Muscle layer of duodenum (tissue), 2 donors: Measurements from ENCODE around the gene ZSWIM3.
"Not testable (repeated sequence)": the region's sequence is repeated elsewhere in the genome, so short reads cannot be mapped to it uniquely, and the experiment has no call there.

ENCODE experiments used
- H3K27ac ChIP-seq: one replicate; pipeline ENCODE4 v1.7.0; 2013; ENCODE audit warnings: mild to moderate bottlenecking, low read length
- H3K27me3 ChIP-seq: one replicate; pipeline ENCODE4 v1.7.0; 2013; ENCODE audit warnings: low read depth, mild to moderate bottlenecking, control low read depth, low read length
- H3K36me3 ChIP-seq, 2 donors: one replicate each; pipeline ENCODE4 v1.7.0; 2013; ENCODE audit warnings: low read length in 2 of 2, control low read depth in 1 of 2, mild to moderate bottlenecking in 1 of 2; ENCODE audit not compliant: insufficient read depth in 2 of 2, control insufficient read depth in 1 of 2
- H3K4me1 ChIP-seq, 2 donors: one replicate each; pipeline ENCODE4 v1.7.0; 2013; ENCODE audit warnings: low read length in 2 of 2, mild to moderate bottlenecking in 2 of 2, control low read depth in 1 of 2, moderate library complexity in 1 of 2; ENCODE audit not compliant: insufficient read depth in 2 of 2, control insufficient read depth in 1 of 2
- H3K4me3 ChIP-seq, 2 donors: one replicate each; pipeline ENCODE4 v1.7.0; 2013; ENCODE audit warnings: low read length in 2 of 2, low read depth in 1 of 2, mild to moderate bottlenecking in 1 of 2
- H3K9me3 ChIP-seq, 2 donors: one replicate each; pipeline ENCODE4 v1.7.0; 2013; ENCODE audit warnings: low read length in 2 of 2, control low read depth in 1 of 2, mild to moderate bottlenecking in 1 of 2; ENCODE audit not compliant: control insufficient read depth in 1 of 2
- donor health status: healthy.

Gene ZSWIM3

DNA sequence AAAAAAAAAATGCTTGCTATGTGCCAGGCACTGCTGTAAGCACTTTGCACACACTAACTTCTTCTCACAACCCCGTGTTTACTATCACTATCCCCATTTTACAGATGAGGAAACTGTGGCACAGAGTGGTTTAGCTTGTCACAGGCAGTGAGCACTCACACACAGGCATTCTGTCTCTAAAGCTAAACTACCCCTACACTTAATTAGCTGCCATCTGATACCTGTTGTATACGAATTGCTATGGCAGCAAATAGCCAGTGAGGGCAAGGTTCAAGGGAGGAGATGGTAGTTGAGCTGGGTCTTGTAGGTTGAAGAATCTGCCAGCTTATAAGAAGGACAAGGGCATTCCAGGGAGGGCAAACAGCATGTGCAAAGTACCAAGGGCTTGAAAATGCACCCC, 35.5 kb upstream of the ZSWIM3 start:
- Histone ChIP-seq H3K9me3 (no peaks in the 10 kb centered on the region), H3K36me3 (no peaks in the 10 kb centered on the region), H3K27ac (no peak overlapping the region), H3K27me3 (no peaks in the 10 kb centered on the region), H3K4me1 (peaks cover 0 to 32% of the 10 kb centered on the region in 2 donors), H3K4me3 (no peak overlapping the region)

DNA sequence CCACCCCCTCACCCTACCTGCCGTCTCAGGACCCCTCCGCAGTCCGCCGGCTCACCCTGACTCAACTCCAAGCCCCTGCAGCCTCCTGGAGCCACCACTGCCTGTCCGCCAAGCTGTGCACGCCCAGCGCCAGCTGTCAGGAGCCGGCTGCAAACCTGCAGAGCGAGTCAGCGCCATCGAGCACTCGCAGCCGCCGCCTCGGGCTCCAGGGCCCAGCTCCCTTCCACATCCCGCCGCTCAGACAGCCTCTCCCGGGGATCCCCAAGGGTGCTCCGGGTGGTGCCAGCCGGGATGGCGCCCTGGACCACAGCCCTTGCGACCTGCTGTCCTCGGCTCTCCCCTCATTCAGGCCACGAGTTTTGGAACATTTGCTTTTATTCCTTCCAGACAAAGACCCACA, 34.6 kb upstream of the ZSWIM3 start:
- H3K4me1 ChIP-seq = peaks cover 0 to 34% of the 10 kb centered on the region in 2 donors
- no peak overlapping the region for H3K27ac ChIP-seq
- peak overlapping the region; percentile 21 to 34 for H3K4me3 ChIP-seq
- no peaks in the 10 kb centered on the region for H3K9me3 ChIP-seq
- no peaks in the 10 kb centered on the region for H3K27me3 ChIP-seq
- H3K36me3 ChIP-seq = no peaks in the 10 kb centered on the region

DNA sequence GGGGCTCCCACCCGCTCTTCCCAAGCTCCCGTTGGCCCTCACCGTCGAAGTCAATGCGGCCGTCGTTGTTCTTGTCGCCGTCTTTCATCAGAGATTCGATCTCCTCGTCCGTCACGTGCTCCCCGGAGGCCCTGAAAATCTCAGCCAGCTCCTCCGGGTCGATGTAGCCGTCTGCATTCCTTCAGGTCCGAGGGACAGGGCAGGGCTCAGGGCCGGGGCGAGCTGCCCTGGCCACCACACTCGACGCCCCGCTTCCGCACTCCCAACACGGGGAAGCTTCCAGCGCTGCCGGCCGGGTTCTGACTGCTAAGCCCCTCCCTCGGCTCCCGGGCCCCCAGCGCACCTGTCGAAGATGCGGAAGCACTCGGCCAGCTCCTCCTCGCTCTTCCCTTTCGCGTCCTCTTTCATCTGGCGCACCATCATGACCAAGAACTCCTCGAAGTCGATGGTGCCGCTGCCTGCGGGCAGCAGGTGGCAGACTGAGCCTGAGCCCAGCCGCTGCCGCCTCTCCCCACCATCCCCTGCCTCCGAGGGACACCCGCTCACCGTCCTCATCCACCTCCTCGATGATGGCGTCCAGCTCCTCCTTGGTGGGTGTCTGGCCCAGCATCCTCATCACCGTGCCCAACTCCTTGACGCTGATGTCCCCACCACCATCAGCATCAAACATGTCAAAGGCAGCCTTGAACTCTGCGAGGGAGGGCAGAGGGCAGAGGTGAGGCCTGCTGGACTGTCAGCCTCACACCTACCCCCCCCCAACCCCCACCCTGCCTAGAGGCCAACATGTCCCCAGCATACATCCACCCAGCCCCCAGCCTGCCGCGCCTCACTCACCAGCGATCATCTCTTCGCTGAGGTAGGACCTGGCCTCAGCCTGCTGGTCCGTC, 33.2 kb upstream of the ZSWIM3 start:
- no peaks in the 10 kb centered on the region for H3K27me3 ChIP-seq
- H3K36me3 ChIP-seq = no peaks in the 10 kb centered on the region
- H3K27ac ChIP-seq = no peak overlapping the region
- H3K9me3 ChIP-seq = no peaks in the 10 kb centered on the region
- H3K4me1 ChIP-seq = peaks cover 0 to 34% of the 10 kb centered on the region in 2 donors
- peak overlapping the region in 1 of 2 donors; percentile 51 for H3K4me3 ChIP-seq

DNA sequence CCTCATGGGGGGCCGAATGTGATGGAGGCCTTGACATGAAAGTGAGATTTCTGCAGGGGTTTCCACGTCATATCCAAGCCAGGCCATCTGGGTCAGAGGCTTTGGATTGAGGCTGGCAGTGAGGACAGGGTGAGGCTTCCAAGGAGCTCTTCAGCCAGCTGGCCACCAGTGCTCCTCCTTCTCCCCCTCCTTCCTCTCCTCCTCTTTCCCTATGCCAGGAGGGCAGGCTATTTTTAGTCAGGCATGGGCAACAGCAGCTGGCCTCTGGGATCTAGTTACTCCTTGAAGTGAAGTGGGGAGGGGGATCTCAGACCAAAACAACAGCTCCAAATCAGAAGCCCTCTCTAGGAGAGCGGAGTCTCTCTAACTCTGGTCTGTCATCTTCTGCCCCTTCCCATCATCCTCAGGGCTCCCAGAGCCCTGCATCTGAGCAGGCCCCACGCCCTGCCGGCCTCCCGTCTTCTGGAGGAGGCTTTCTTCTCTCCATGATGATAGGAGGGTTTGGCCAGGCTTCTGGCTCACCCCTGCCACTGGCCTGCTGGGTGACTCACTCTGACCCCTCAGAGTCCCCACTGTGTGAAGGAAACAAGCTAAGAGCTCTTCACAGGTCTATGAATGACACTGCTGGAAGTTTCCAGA, 30.9 kb upstream of the ZSWIM3 start:
- Histone ChIP-seq H3K4me3 (no peak overlapping the region), H3K27ac (no peak overlapping the region), H3K27me3 (no peaks in the 10 kb centered on the region), H3K9me3 (no peaks in the 10 kb centered on the region), H3K4me1 (peaks cover 0 to 34% of the 10 kb centered on the region in 2 donors), H3K36me3 (no peaks in the 10 kb centered on the region)

DNA sequence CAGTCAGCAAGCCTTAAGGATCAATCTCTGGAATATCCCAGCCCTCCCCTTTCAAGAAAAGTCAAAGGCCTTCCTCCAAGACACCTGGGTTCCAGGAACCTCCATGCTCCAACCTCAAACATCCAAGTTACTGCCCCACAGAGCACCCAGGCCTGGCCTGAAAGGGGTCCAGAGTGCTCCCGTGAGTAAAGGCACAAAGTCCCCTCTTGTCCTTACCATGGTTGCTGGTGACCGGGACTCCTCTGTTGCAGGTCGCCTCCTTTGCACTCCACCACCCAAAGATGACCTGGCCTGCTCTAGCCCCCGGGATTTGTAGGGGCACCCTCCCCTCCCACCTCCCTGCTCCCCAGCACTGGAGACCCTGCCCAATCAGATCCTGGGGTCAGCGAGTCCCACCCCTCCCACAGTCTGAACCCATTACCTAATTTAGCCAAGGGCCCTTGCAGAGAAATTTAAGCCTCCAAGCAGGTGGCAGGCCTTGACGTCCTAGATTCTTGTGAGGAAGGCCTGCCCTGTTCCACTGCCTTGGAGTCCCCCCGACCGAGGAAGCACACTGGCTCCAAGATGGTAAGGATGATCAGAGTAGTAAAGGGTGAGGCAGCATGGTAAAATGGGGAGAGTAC, 30.3 kb upstream of the ZSWIM3 start, which contains the start of gene TNNC2:
Gene TNNC2 (minus strand): TSS at position 283 of the 623 bp plus-strand sequence. CDS start 64 bp downstream, at position 219.
- Histone ChIP-seq H3K4me3 (no peak within 1 kb of the TSS), H3K27me3 (no peaks in the 10 kb centered on the region), H3K27ac (no peak within 1 kb of the TSS), H3K36me3 (no peaks in the 10 kb centered on the region), H3K9me3 (no peaks in the 10 kb centered on the region), H3K4me1 (peaks cover 0 to 34% of the 10 kb centered on the region in 2 donors)

DNA sequence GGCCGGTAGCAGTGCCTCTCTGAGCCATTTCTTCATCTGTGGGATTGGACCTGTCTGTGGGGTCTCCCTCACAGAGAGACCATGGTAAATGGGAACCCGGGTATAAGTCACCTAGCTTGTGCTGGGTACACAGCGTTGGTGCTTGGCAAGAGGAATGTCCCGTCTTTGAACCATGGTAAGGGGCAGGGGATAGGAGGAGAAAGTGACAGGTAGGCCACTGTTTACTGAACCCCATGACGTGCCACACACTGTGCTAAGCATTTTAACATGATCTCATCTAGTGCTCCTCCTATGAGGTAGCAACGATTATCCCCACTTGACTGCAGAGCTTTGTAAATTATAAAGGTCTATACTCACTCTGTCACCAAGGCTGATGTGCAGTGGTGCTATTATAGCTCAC, 29.7 kb upstream of the ZSWIM3 start:
- no peaks in the 10 kb centered on the region for H3K9me3 ChIP-seq
- H3K27ac ChIP-seq = no peak overlapping the region
- no peaks in the 10 kb centered on the region for H3K27me3 ChIP-seq
- peaks cover 3 to 34% of the 10 kb centered on the region in 2 donors for H3K4me1 ChIP-seq
- no peaks in the 10 kb centered on the region for H3K36me3 ChIP-seq
- H3K4me3 ChIP-seq = no peak overlapping the region

DNA sequence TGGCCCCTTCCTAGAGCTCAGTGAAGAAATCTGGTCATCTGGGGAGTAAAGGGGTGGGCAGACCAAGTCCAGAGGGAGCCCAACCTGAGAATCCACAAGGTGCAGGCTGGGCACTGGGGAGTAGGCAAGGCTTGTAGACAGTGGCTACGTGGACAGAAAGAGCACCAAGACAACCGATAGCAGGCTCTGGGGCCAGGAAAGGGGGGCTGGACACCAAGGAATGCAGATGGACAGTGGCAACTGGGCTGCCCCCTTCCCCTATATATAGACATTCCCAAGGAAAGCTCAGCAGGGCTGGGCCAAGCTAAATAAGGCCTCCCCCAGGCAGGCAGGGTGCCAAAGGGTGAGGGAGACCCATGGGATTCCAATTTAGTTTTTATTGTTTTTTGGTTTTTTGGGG, 28.8 kb upstream of the ZSWIM3 start:
- no peak overlapping the region for H3K4me3 ChIP-seq
- peaks cover 4 to 29% of the 10 kb centered on the region in 2 donors for H3K4me1 ChIP-seq
- H3K9me3 ChIP-seq = no peaks in the 10 kb centered on the region
- peaks cover 0 to under 1% of the 10 kb centered on the region in 2 donors for H3K36me3 ChIP-seq
- H3K27ac ChIP-seq = no peak overlapping the region
- H3K27me3 ChIP-seq = no peaks in the 10 kb centered on the region

DNA sequence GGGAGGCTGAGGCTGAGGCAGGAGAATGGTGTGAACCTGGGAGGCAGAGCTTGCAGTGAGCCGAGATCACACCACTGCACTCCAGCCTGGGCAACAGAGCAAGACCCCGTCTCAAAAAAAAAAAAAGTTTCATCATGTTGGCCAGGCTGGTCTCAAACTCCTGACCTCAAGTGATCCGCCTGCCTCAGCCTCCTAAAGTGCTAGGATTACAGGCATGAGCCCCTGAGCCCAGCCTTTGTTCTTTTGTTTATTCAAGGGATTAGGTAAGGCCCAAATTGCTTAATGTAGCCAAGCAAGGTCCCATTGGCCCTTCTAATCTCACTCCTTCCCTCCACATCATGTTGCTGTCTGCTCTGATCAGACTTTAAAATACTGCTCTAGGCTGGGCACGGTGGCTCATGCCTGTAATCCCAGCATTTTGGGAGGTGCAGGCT, 27.7 kb upstream of the ZSWIM3 start:
- not testable (repeated sequence) for H3K9me3 ChIP-seq, H3K4me3 ChIP-seq, H3K27ac ChIP-seq, H3K27me3 ChIP-seq, H3K36me3 ChIP-seq
- peaks cover 4 to 25% of the 10 kb centered on the region in 2 donors for H3K4me1 ChIP-seq

DNA sequence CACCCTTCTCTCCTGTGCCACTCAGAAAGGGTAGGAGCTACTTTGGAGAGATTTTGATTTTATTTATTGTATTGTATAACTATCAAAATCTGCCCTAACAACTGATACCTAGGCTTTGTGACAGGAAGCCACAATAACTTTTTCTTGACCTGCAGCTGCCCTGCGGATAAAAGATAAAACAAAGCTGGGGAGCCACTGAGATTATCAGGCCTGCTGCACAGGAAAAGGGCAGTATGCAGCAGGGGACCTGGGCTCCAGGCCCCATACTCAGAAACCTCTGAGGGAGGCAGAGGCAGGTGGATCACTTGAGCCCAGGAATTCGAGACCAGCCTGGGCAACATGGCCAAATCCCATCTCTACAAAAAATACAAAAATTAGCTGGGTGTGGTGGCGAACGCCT, 24.8 kb upstream of the ZSWIM3 start:
- no peaks in the 10 kb centered on the region for H3K9me3 ChIP-seq
- peaks cover 0 to 3% of the 10 kb centered on the region in 2 donors for H3K36me3 ChIP-seq
- peak overlapping the region; percentile 68 for H3K27ac ChIP-seq
- H3K4me3 ChIP-seq = no peak overlapping the region
- no peaks in the 10 kb centered on the region for H3K27me3 ChIP-seq
- H3K4me1 ChIP-seq = peaks cover 13 to 33% of the 10 kb centered on the region in 2 donors

DNA sequence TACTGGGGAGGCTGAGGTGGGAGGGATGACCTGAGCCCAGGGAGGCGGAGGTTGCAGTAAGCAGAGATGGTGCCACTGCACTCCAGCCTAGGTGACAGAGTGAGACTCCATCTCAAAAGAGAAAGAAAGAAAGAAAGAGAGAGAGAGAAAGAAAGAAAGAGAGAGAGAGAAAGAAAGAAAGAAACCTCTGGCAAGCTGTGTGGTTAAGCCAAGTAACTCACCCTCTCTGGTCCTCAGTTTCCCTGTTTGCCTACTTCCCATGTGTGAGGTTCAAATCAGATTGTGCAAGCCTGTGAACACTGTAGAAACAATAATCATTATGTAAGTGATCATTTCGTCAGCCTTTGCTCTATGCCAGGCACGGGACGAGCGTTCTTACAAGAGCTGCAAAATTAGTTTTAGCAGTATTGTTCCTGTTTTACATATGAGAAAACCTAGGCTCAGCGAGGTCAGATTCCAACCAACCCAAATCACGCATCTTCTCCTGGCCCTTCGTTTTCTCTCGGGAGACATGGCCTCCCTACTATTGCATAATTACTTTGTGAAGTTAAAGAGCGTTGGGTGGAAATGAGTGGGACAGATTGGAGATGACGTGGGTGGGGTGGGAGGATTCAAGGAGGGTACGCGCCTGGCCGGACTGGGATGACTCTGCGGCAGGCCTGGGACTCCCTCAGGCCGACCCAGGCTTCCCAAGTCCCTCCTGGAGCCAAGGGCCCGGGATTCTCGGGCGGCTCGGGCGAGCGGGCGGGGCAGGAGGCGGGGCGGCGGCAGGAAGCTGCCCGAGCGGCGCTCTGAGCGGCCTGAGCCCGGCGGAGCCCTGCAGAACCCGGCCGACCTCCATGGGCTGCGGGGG, 24.2 kb upstream of the ZSWIM3 start, which contains the start of gene SNX21:
Gene SNX21 (plus strand): TSS at position 770 of the 853 bp plus-strand sequence. CDS start 121 bp downstream, outside the sequence.
- H3K9me3 ChIP-seq = no peaks in the 10 kb centered on the region
- H3K27me3 ChIP-seq = no peaks in the 10 kb centered on the region
- H3K27ac ChIP-seq = peak within 1 kb of the TSS; percentile 68
- H3K4me3 ChIP-seq = peak within 1 kb of the TSS; percentile 76 to 82
- H3K36me3 ChIP-seq = peaks cover 0 to 5% of the 10 kb centered on the region in 2 donors
- H3K4me1 ChIP-seq = peaks cover 13 to 33% of the 10 kb centered on the region in 2 donors
